ENCODE data around the gene EIF5A. TPM values are rescaled to one million over a fixed set of nuclear protein-coding genes. Genes with fewer than 3 reads are reported as not detected.

The EIF5A gene
- polyA plus RNA-seq, 3 donors from 2014 or later = 235 to 814 (median 797) TPM

DNA sequence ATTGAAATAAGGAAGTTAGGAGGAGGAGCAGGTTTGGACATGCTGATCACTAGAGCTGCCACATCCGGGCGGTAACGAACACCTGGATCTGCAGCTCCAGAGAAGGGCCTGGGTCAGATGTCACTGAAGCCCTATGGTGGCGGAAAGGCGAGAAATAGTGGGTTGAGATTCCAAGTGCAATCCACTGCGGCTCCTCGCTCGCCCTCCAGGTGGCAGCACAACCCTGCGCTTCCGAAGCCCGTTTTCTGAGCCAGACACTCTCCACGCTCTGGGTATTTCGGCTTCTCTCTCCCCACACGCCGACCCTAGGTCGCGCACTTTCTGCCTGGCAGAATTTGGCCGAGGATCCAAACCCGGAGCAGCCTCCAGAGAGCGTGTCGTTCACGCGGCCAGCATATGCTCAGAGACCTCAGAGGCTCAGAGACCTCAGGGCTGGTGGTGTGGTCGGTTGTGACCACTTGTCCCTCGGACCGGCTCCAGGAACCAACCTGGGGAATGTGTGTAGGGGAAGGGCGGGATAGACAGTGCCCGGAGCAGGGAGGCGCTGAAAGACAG, 26.8 kb upstream of the EIF5A start:
- H3K4me3 Mint-ChIP-seq = peak overlapping the region; percentile 71 to 86 (median 80)
- DNase-seq = peak; percentile 80 to 85 (median 83)
- peak overlapping the region in 4 of 6 donors; percentile 15 to 71 (median 50) for H3K27ac Mint-ChIP-seq
- peaks cover 21 to 29% of the 10 kb centered on the region in 2 donors for H3K4me1 Mint-ChIP-seq
- no peaks in the 10 kb centered on the region for H3K36me3 Mint-ChIP-seq
- H3K9me3 Mint-ChIP-seq = no peaks in the 10 kb centered on the region
- H3K27me3 Mint-ChIP-seq (ENCODE audit: low read depth in 3 of 3) = peaks cover 3 to 20% (median 4%) of the 10 kb centered on the region in 3 donors

DNA sequence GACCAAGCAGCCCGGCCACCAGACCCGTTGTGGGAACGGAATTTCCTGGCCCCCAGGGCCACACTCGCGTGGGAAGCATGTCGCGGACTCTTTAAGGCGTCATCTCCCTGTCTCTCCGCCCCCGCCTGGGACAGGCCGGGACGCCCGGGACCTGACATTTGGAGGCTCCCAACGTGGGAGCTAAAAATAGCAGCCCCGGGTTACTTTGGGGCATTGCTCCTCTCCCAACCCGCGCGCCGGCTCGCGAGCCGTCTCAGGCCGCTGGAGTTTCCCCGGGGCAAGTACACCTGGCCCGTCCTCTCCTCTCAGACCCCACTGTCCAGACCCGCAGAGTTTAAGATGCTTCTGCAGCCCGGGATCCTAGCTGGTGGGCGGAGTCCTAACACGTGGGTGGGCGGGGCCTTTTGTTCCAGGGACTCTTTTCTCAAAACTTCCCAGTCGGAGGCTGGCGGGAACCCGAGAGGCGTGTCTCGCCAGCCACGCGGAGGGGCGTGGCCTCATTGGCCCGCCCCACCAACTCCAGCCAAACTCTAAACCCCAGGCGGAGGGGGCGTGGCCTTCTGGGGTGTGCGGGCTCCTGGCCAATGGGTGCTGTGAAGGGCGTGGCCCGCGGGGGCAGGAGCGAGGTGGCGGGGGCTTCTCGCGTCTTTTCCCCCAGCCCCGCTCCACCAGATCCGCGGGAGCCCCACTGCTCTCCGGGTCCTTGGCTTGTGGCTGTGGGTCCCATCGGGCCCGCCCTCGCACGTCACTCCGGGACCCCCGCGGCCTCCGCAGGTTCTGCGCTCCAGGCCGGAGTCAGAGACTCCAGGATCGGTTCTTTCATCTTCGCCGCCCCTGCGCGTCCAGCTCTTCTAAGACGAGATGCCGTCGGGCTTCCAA, 26.1 kb upstream of the EIF5A start, which contains the start of gene SLC2A4:
Gene SLC2A4 (plus strand): TSS at position 645 of the 879 bp plus-strand sequence. CDS start 217 bp downstream, at position 862.
- H3K4me3 Mint-ChIP-seq = peak within 1 kb of the TSS; percentile 71 to 86 (median 80)
- H3K27ac Mint-ChIP-seq = peak within 1 kb of the TSS in 4 of 6 donors; percentile 15 to 71 (median 50)

DNA sequence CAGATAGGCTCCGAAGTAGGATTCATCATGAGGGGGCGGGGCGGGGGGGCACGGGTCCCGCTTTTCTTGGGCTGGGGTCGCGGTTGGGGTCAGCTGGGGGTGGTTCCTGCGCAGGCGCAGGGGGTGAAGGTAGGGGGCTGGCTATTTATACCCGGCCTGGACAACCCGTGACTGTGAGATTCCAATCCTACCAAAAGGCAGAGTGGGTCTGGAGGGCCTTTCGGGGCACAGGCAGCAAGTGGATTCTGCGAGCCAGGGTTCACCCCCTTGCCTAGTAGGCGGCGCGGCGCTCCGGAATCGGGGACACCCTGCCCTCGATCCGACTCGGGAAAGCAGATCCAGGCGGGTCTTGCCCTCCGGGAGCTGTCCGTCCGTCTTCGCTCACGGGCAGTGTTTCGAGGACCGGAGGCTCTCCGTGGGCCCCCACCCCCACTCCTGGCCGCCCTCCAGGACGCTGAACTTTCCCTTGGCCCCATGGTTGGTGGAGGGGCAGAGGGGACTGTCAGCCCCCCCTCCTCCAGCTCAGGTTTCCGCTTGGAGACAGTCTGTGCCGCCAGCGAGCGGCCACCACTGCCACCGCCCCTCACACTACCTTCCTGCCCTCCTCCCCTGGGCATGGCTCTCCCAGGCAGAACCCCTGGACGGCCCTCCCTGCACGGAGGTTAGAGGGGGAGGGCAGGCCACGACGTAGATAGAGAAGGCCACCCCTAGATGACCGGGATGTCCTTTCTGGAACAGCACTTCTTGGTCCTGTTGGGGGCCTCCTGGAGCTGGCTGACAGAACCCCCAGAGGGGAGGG, 25.3 kb upstream of the EIF5A start:
- peak overlapping the region; percentile 52 to 80 (median 78) for H3K4me3 Mint-ChIP-seq
- no peak overlapping the region for H3K27ac Mint-ChIP-seq
- no peaks in the 10 kb centered on the region for H3K9me3 Mint-ChIP-seq
- H3K4me1 Mint-ChIP-seq = peaks cover 21 to 29% of the 10 kb centered on the region in 2 donors
- peaks cover 3 to 20% (median 7%) of the 10 kb centered on the region in 3 donors for H3K27me3 Mint-ChIP-seq (ENCODE audit: low read depth in 3 of 3)
- no peak for DNase-seq
- H3K36me3 Mint-ChIP-seq = no peaks in the 10 kb centered on the region

More for the DNA sequence above, 26.1 kb upstream of the EIF5A start, which contains the start of gene SLC2A4:
- peak; percentile 55 to 61 (median 59) for DNase-seq
- no peaks in the 10 kb centered on the region for H3K9me3 Mint-ChIP-seq
- H3K4me1 Mint-ChIP-seq = peaks cover 21 to 29% of the 10 kb centered on the region in 2 donors
- no peaks in the 10 kb centered on the region for H3K36me3 Mint-ChIP-seq
- H3K27me3 Mint-ChIP-seq (ENCODE audit: low read depth in 3 of 3) = peaks cover 3 to 20% (median 6%) of the 10 kb centered on the region in 3 donors

DNA sequence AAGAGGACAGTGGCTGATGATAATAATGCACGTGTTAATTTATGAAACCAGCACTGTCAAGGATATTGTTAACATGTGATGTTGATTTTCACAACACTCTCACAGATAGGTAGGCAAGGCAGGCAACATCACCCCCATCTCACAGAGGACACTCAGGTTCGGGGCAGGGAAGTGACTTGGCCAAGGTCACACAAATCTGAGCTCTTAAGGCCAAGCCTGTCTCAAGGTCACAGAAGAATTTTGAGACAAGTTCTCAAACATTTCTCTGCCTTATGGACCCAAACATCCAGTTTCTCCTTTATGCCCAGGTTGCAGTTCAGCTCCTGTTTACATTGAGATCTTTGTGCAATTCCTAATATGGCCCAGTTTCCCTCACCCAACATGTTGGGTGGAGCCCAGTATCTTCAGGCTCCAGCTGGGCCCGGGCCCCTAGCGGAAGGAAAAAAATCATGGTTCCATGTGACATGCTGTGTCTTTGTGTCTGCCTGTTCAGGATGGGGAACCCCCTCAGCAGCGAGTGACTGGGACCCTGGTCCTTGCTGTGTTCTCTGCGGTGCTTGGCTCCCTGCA, 24.6 kb upstream of the EIF5A start:
- Mint-ChIP-seq H3K4me3 (peak overlapping the region; percentile 2 to 78 (median 47)), H3K27me3 (ENCODE audit: low read depth in 3 of 3) (peaks cover 8 to 20% (median 9%) of the 10 kb centered on the region in 3 donors), H3K9me3 (no peaks in the 10 kb centered on the region), H3K4me1 (peaks cover 21 to 29% of the 10 kb centered on the region in 2 donors), H3K27ac (no peak overlapping the region), H3K36me3 (no peaks in the 10 kb centered on the region)
- DNase-seq = no peak

DNA sequence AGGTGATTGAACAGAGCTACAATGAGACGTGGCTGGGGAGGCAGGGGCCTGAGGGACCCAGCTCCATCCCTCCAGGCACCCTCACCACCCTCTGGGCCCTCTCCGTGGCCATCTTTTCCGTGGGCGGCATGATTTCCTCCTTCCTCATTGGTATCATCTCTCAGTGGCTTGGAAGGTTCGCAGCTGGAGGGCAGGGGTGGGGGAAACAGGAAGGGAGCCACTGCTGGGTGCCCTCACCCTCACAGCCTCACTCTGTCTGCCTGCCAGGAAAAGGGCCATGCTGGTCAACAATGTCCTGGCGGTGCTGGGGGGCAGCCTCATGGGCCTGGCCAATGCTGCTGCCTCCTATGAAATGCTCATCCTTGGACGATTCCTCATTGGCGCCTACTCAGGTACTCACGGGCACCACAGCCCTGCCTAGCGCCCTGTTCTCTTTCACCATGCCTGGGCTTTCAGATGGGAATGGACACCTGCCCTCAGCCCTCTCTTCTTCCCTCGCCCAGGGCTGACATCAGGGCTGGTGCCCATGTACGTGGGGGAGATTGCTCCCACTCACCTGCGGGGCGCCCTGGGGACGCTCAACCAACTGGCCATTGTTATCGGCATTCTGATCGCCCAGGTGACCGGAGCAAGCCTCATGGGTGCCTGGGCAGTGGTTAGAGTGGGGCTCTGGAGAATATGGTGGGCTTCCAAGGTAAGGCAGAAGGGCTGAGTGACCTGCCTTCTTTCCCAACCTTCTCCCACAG, 23.8 kb upstream of the EIF5A start:
- no peak for DNase-seq
- peaks cover 21 to 29% of the 10 kb centered on the region in 2 donors for H3K4me1 Mint-ChIP-seq
- peak overlapping the region in 1 of 5 donors; percentile 12 for H3K4me3 Mint-ChIP-seq
- no peaks in the 10 kb centered on the region for H3K36me3 Mint-ChIP-seq
- H3K9me3 Mint-ChIP-seq = no peaks in the 10 kb centered on the region
- no peak overlapping the region for H3K27ac Mint-ChIP-seq
- peaks cover 9 to 20% (median 12%) of the 10 kb centered on the region in 3 donors for H3K27me3 Mint-ChIP-seq (ENCODE audit: low read depth in 3 of 3)

DNA sequence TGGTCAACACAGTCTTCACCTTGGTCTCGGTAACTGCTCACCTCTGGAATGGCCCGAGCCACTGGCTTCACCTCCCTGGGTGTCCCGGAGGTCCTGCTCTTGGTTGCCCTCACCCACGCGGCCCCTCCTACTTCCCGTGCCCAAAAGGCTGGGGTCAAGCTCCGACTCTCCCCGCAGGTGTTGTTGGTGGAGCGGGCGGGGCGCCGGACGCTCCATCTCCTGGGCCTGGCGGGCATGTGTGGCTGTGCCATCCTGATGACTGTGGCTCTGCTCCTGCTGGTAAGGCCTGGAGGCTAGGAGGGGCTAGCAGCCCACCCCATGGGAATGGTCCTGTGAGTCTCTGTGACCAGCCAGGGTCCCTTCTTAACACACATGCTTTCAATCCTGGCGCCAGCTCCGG, 22.5 kb upstream of the EIF5A start:
- H3K9me3 Mint-ChIP-seq = no peaks in the 10 kb centered on the region
- no peak overlapping the region for H3K4me3 Mint-ChIP-seq
- H3K4me1 Mint-ChIP-seq = peaks cover 21 to 28% of the 10 kb centered on the region in 2 donors
- peaks cover 9 to 16% (median 15%) of the 10 kb centered on the region in 3 donors for H3K27me3 Mint-ChIP-seq (ENCODE audit: low read depth in 3 of 3)
- no peak overlapping the region for H3K27ac Mint-ChIP-seq
- no peaks in the 10 kb centered on the region for H3K36me3 Mint-ChIP-seq
- DNase-seq = no peak

DNA sequence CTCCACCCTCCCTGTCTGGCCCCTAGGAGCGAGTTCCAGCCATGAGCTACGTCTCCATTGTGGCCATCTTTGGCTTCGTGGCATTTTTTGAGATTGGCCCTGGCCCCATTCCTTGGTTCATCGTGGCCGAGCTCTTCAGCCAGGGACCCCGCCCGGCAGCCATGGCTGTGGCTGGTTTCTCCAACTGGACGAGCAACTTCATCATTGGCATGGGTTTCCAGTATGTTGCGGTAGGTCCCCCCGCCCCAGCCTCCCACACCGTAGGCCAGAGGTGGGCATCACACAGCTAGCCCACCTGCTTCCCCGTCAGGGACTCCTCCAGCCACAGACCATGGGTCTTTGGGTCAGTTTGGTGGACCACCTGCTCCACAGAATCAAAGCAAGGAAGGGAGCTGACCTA, 21.7 kb upstream of the EIF5A start:
- Mint-ChIP-seq H3K27me3 (ENCODE audit: low read depth in 3 of 3) (peaks cover 7 to 16% (median 10%) of the 10 kb centered on the region in 3 donors), H3K9me3 (no peaks in the 10 kb centered on the region), H3K27ac (no peak overlapping the region), H3K36me3 (no peaks in the 10 kb centered on the region), H3K4me3 (no peak overlapping the region), H3K4me1 (peaks cover 15 to 20% of the 10 kb centered on the region in 2 donors)
- no peak for DNase-seq

DNA sequence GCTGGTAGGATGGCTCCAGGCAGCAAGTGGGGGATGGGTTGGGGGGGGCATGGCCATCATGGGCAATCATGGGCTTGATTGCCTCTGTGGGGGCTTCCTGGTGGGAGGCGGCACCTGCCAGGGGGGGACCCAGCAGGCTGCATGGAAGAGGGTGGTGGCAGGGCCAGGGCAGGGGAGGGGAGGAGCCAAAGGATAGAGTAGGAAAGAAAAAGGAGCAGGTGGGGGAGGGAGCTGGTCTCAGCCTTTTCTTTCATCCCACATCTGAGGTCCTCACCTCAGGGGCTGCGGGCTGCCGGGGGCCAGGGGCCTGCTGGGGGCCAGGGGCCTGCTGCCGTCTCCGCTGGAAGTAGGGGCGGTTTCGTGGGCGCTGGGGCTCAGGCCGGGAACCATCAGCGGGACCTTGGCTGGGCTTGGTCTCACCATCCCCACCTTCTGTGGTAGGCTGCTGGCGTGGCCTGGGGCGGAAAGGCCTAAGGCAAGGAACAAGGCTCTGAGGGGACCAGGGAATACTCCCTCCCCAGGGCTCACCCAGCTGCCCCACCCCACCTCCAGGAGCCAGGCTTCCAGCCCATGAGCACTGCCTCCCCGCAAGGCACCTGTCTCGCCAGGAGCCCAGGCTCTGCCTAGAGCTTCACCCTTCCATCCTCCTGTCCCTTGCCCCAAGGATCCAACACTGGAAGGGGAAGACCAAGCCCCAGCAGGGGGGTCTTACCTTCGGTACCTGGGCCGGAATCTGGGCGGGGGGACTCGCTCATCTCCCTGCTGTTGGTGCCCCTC, 18.0 kb upstream of the EIF5A start:
- DNase-seq = no peak
- no peaks in the 10 kb centered on the region for H3K9me3 Mint-ChIP-seq
- peaks cover 0 to 4% (median 0%) of the 10 kb centered on the region in 3 donors for H3K36me3 Mint-ChIP-seq
- H3K27me3 Mint-ChIP-seq (ENCODE audit: low read depth in 3 of 3) = peaks cover 3 to 21% (median 10%) of the 10 kb centered on the region in 3 donors
- peaks cover 6 to 7% of the 10 kb centered on the region in 2 donors for H3K4me1 Mint-ChIP-seq
- H3K4me3 Mint-ChIP-seq = no peak overlapping the region
- H3K27ac Mint-ChIP-seq = no peak overlapping the region

DNA sequence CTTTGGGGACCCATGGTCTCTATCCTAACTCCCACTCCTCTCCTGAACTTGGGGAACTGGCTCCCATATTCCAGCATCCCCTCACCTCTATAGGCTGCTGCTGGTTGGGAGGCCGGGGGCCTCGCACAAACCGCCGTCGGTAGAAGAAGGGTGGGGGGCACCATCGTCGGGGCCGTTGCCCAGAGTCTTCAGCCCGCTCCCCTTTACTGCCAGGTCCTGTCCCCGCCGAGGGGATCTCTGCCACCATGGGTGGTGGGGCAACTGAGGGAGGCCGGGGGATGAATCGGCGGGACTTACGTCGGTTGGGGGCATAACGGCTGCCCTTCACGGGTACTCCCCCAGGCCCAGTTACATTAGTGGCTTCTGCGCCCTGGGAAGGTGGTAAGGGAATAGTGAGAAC, 17.3 kb upstream of the EIF5A start:
- no peaks in the 10 kb centered on the region for H3K9me3 Mint-ChIP-seq
- DNase-seq = no peak
- H3K4me1 Mint-ChIP-seq = peaks cover 9 to 11% of the 10 kb centered on the region in 2 donors
- H3K27me3 Mint-ChIP-seq (ENCODE audit: low read depth in 3 of 3) = peaks cover 6 to 25% (median 12%) of the 10 kb centered on the region in 3 donors
- H3K36me3 Mint-ChIP-seq = peaks cover 0 to 4% (median 0%) of the 10 kb centered on the region in 3 donors
- no peak overlapping the region for H3K27ac Mint-ChIP-seq
- H3K4me3 Mint-ChIP-seq = no peak overlapping the region

DNA sequence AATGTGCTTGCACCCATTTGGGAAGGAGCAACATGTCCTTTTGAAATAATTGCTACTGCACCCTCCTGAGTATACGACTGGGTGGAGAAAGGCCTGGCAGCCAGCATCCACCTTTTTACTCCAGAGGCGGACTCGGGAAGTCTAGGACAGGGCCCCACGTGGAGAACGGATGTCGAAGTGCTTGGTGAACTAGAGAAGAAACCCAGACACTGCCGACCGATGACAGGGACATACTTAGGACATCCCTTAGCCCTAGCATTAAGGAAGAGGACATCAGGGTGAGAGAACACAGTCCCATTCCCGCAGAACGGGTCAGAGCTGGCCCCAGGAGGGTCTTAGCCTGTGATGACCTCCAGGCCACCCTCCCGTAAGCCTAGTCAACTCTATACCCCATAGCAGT, 16.7 kb upstream of the EIF5A start:
- Mint-ChIP-seq H3K36me3 (peaks cover 0 to 4% (median 0%) of the 10 kb centered on the region in 3 donors), H3K4me1 (peaks cover 14 to 16% of the 10 kb centered on the region in 2 donors), H3K9me3 (no peaks in the 10 kb centered on the region), H3K27me3 (ENCODE audit: low read depth in 3 of 3) (peaks cover 6 to 30% (median 12%) of the 10 kb centered on the region in 3 donors), H3K4me3 (no peak overlapping the region), H3K27ac (no peak overlapping the region)
- DNase-seq = no peak

DNA sequence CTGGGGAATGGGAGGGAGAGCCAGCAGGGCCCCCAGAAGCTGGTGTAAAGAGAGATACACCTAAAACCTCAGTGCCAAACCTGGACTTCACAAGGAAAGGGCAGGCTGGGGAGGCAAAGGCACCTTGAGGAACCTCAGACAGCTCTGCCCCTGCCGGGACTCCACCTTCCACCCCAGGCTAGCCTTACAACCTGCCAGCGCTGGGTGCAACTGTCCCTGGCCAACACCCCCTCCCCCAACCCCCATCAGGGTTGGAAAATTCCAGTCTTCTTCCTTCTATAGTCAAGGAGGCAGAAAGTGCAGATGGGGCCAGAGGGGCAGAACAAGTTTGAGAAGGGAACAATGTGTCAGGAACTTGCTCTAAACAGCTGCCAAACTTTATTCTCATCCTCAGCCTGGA, 15.2 kb upstream of the EIF5A start:
- peaks cover 0 to 4% (median 0%) of the 10 kb centered on the region in 3 donors for H3K36me3 Mint-ChIP-seq
- H3K4me3 Mint-ChIP-seq = no peak overlapping the region
- no peak overlapping the region for H3K27ac Mint-ChIP-seq
- DNase-seq = no peak
- H3K4me1 Mint-ChIP-seq = peaks cover 21 to 26% of the 10 kb centered on the region in 2 donors
- no peaks in the 10 kb centered on the region for H3K9me3 Mint-ChIP-seq
- H3K27me3 Mint-ChIP-seq (ENCODE audit: low read depth in 3 of 3) = peaks cover 8 to 31% (median 16%) of the 10 kb centered on the region in 3 donors

DNA sequence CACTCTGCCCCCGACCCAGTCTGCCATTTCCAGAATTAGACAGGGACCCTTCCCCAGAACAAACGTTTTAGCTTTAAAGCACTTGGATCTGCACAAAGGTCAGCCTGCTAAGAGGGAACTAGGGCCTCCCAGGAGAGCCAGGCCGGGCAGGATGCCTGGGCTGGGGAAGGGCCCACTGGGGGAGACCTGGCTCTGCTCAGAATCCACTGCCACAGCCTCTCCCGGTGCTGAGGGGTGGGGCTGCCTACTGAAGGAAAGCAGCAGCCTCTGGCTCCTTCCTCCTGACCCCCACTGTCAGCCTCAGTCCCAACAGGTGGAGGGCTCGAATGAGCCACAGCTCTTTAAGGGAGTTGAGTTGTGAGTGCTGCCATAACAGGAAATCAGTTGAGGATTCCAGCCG, 14.7 kb upstream of the EIF5A start:
- no peak for DNase-seq
- H3K4me3 Mint-ChIP-seq = peak overlapping the region in 3 of 5 donors; percentile 31 to 60 (median 41)
- no peak overlapping the region for H3K27ac Mint-ChIP-seq
- peaks cover 8 to 27% (median 15%) of the 10 kb centered on the region in 3 donors for H3K27me3 Mint-ChIP-seq (ENCODE audit: low read depth in 3 of 3)
- peaks cover 0 to 4% (median 0%) of the 10 kb centered on the region in 3 donors for H3K36me3 Mint-ChIP-seq
- H3K4me1 Mint-ChIP-seq = peaks cover 21 to 26% of the 10 kb centered on the region in 2 donors
- H3K9me3 Mint-ChIP-seq = no peaks in the 10 kb centered on the region
